Measurements from ENCODE around the gene ELL. TPM values are rescaled to one million over a fixed set of nuclear protein-coding genes. Genes with fewer than 3 reads are reported as not detected.
"Not testable (repeated sequence)": the region's sequence is repeated elsewhere in the genome, so short reads cannot be mapped to it uniquely, and the experiment has no call there.

The ELL gene
- total RNA-seq, 2 experiments from 2014 or later: 22.9 to 33.7 TPM

DNA sequence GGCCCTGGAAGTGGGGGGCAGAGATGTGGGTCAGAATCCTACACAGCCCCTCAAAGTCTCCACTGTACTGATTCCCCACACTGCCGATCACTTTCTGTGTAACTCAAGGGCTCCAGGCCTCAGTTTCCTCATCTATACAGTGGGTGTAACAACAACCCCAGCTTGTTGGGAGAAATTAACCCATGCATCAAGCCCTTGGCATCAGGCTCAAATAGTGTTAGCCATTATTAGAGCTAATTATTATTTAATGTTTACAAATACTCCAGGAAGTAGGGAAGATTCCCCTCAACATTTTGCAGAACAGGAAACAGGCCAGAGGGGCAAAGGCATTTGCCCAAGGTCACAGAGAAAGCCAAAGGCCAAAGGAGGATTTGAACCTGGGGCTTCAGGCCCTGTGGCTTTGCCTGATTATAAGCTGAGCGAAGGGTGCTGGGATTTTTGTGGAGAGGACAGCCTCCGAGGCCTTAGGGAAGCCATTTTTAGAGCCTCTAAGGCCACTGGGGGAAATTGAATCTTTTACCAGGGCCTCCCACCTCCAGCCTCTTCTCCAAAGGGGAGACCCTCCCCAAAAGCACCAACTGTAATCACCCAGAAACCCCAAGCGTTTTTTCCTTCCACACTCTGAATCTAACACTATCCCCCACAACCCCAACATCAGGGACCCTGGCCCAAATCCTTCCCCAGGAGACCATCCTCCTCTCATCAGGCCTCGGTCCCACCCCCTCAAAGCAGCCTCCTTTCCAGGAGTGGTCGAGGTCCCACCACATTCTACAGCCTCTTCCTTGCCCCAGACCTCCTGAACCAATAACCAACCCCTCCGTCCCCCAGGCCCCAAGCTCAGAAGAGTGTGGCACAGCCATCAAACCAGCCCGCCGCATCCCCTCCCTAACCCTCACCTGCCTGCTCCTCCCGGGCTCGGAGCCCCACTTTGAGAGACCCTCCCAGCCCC, 20.4 kb upstream of the ELL start:
- Mint-ChIP-seq H3K27me3 (no peaks in the 10 kb centered on the region), H3K27ac (peak overlapping the region; percentile 90), H3K4me1 (peaks cover 27% of the 10 kb centered on the region), H3K36me3 (peaks cover 12% of the 10 kb centered on the region), H3K9me3 (ENCODE audit: low read depth) (no peaks in the 10 kb centered on the region), H3K4me3 (peak overlapping the region; percentile 84)
- CTCF ChIA-PET: interaction anchor here (0.7 to 2.0 kb wide), 7 partner anchors 11 to 65 kb away, joined by 3 to 8 read pairs (median 4); partner anchors contain the start of gene ELL
- ATAC-seq (no peak), DNase-seq (peak; percentile 51)

DNA sequence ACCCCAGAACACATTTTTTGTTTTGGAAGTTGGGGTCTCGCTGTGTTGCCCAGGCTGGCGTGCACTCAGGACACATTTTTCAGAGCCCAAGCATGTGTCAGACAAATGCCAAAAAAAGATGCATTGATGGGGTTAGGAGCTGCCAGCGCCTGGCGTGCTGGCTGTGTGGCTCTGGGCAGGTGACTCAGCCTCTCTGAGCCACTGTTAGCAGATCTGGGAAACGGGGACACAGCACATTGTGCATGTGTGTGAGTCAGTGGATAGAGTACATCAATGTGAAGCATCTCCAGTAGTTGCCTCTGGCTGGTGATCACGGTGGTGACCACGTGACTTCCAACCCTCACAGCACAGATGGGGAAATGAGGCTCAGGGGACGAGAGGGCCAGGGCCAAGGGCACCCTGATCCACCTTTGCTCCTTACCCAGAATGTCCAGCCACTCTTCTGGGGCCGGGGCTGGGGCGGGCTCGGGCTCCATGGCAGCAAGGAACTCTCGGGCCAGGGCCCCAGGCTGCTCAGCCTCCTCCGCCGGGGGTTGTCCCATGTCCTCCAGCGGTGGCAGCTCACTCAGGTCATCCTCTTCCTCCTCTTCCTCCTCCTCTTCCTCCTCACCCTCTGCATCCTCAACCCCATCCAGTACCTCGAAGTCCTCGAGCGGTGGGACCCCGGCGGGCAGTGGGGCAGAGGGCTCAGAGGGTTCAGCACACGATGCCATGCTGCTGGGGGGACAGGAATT, 19.6 kb upstream of the ELL start:
- Mint-ChIP-seq H3K36me3 (peaks cover 15% of the 10 kb centered on the region), H3K27ac (peak overlapping the region; percentile 34), H3K9me3 (ENCODE audit: low read depth) (no peaks in the 10 kb centered on the region), H3K4me3 (peak overlapping the region; percentile 23), H3K27me3 (no peaks in the 10 kb centered on the region), H3K4me1 (peaks cover 27% of the 10 kb centered on the region)
- no peak for DNase-seq
- no peak for ATAC-seq
- CTCF ChIA-PET: interaction anchor here (1.0 to 2.0 kb wide), 4 partner anchors 21 to 64 kb away, joined by 3 to 8 read pairs (median 4); no protein-coding TSS in a partner anchor

DNA sequence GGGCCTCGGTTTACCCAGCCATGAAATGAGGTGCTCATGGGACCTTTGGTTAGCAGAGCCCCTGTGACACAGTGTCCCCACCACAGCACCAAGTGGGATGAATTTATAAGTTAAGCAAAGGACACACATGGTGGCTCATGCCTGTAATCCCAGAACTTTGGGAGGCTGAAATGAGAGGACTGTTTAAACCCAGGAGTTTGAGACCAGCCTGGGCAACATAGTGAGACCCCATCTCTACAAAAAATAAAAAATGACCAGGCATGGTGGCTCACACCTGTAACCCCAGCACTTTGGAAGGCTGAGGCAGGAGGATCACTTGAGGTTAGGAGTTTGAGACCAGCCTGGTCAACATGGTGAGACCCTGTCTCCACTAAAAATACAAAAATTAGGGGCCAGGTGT, 18.3 kb upstream of the ELL start:
- peaks cover 26% of the 10 kb centered on the region for H3K4me1 Mint-ChIP-seq
- not testable (repeated sequence) for ATAC-seq; H3K27me3 Mint-ChIP-seq; H3K27ac Mint-ChIP-seq; DNase-seq; H3K4me3 Mint-ChIP-seq; H3K9me3 Mint-ChIP-seq (ENCODE audit: low read depth)
- peaks cover 15% of the 10 kb centered on the region for H3K36me3 Mint-ChIP-seq
- CTCF ChIA-PET: interaction anchor here (1.0 kb wide), 1 partner anchor 18 kb away, joined by 3 read pairs; the partner anchor contains the start of gene ELL

DNA sequence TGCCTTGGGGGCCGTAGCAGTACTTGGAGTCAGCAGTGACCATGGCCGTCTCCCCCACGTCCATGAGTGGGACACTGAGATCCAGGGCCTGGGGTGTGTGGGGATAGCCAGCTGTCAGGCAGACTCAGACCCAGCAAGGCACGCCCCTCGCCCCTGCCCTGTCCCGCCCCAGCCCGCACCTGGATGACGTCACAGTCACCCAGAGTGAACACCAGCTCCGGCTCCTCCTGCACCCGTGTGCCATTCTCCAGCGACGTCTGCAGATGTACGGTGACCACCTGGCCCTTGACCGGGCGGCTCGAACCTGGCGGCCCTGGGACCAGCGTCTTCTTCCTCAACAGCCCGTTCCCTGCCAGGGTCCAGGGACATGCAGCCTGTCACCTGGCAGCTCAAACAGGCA, 17.5 kb upstream of the ELL start:
- Mint-ChIP-seq H3K27me3 (no peaks in the 10 kb centered on the region), H3K4me1 (peaks cover 21% of the 10 kb centered on the region), H3K4me3 (no peak overlapping the region), H3K9me3 (ENCODE audit: low read depth) (no peaks in the 10 kb centered on the region), H3K27ac (no peak overlapping the region), H3K36me3 (peaks cover 15% of the 10 kb centered on the region)
- DNase-seq (no peak), ATAC-seq (no peak)
- CTCF ChIA-PET: interaction anchor here (1.0 to 1.5 kb wide), 2 partner anchors 17 to 68 kb away, joined by 3 read pairs; partner anchors contain the start of gene ELL

DNA sequence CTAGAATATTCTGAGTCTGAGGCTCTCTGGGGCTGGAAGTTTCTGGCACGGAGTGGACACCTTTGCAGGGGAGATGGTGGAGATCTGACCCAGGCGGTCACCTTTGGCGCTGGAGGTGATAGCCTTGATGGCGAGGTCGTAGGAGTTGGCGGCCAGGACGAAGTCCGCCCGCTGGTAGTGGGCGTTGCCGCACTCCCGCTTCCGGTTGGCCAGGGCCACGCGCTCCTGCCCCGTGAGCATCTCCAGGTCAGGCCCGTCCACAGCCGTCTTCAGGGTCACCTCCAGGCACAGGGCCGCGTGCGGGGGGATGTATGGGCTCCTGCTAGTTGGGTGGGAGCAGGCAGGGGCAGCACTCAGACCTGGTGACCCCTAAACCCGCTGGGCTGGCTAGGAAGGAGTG, 16.2 kb upstream of the ELL start:
- no peaks in the 10 kb centered on the region for H3K27me3 Mint-ChIP-seq
- peaks cover 15% of the 10 kb centered on the region for H3K36me3 Mint-ChIP-seq
- H3K4me3 Mint-ChIP-seq: no peak overlapping the region
- ATAC-seq (no peak), DNase-seq (no peak)
- H3K27ac Mint-ChIP-seq: no peak overlapping the region
- peaks cover 14% of the 10 kb centered on the region for H3K4me1 Mint-ChIP-seq
- no peaks in the 10 kb centered on the region for H3K9me3 Mint-ChIP-seq (ENCODE audit: low read depth)
- CTCF ChIA-PET: interaction anchor here (0.6 kb wide), 1 partner anchor 24 kb away, joined by 3 read pairs; no protein-coding TSS in a partner anchor

DNA sequence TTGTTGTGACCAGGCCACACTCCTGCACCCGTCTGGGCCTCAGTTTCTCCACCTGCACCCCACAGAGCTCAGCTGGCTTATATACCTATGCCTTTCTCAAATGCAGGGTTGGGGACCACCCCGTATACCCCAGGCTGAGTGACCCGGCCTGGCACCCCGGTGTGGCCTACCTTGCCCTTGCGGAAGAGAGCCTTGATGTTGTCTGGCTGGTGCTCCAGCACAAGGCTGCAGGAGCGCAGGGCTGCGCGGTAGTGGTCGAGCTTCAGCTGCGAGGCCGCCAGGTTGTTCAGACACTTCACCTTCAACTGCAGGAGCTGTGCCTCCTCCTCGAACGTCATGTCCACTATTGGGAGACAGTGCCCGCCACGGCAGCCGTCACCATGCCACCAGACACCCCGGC, 15.6 kb upstream of the ELL start:
- Mint-ChIP-seq H3K27ac (no peak overlapping the region), H3K9me3 (ENCODE audit: low read depth) (no peaks in the 10 kb centered on the region), H3K27me3 (no peaks in the 10 kb centered on the region), H3K4me3 (no peak overlapping the region), H3K4me1 (peaks cover 12% of the 10 kb centered on the region), H3K36me3 (peaks cover 18% of the 10 kb centered on the region)
- CTCF ChIA-PET: no interaction called here
- DNase-seq (no peak), ATAC-seq (no peak)

DNA sequence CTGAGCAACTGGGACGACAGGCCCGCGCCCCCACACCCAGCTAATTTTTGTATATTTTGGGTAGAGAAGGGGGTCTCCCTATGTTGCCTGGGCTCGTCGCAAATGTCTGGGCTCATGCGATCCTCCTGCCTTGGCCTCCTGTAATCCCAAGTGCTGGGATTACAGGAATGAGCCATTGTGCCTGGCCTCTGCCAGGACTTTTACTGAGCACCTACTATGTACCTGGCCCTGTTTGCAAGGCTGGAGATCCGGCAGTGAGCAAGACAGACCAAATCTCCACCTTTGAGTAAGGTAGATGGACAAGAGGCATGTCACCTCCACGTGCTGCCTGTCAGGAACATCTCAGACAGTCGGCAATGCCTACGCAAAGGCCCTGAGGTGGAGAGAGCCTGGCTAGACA, 14.6 kb upstream of the ELL start:
- Mint-ChIP-seq H3K4me1 (peaks cover 6% of the 10 kb centered on the region), H3K36me3 (peaks cover 22% of the 10 kb centered on the region), H3K27me3 (no peaks in the 10 kb centered on the region), H3K27ac (no peak overlapping the region), H3K4me3 (no peak overlapping the region), H3K9me3 (ENCODE audit: low read depth) (no peaks in the 10 kb centered on the region)
- ATAC-seq (no peak), DNase-seq (no peak)
- CTCF ChIA-PET: interaction anchor here (0.6 to 1.4 kb wide), 2 partner anchors 54 to 1059 kb away, joined by 3 to 6 read pairs; no protein-coding TSS in a partner anchor

DNA sequence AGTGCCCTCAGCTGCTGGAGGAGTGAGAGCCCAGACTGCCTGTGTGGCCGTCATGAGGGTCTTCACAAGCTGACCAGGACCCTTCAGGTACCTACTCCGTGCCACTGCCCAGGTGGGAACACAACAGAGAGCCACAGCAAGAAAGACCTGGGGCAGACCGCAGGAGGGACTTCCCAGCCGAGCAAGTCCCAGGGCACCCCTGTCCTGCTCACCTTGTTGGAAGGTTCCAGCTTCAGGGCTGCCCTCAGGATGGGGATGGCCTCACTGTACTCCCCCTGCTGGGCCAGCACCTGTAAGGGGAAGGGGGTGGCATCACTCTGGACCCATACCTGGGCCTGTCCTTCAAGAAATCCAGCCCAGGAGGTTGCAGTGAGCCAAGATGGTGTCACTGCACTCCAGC, 11.2 kb upstream of the ELL start:
- no peak for DNase-seq
- peaks cover 14% of the 10 kb centered on the region for H3K36me3 Mint-ChIP-seq
- no peak overlapping the region for H3K27ac Mint-ChIP-seq
- H3K27me3 Mint-ChIP-seq: no peaks in the 10 kb centered on the region
- no peak for ATAC-seq
- CTCF ChIA-PET: no interaction called here
- no peak overlapping the region for H3K4me3 Mint-ChIP-seq
- no peaks in the 10 kb centered on the region for H3K4me1 Mint-ChIP-seq
- H3K9me3 Mint-ChIP-seq (ENCODE audit: low read depth): no peaks in the 10 kb centered on the region

DNA sequence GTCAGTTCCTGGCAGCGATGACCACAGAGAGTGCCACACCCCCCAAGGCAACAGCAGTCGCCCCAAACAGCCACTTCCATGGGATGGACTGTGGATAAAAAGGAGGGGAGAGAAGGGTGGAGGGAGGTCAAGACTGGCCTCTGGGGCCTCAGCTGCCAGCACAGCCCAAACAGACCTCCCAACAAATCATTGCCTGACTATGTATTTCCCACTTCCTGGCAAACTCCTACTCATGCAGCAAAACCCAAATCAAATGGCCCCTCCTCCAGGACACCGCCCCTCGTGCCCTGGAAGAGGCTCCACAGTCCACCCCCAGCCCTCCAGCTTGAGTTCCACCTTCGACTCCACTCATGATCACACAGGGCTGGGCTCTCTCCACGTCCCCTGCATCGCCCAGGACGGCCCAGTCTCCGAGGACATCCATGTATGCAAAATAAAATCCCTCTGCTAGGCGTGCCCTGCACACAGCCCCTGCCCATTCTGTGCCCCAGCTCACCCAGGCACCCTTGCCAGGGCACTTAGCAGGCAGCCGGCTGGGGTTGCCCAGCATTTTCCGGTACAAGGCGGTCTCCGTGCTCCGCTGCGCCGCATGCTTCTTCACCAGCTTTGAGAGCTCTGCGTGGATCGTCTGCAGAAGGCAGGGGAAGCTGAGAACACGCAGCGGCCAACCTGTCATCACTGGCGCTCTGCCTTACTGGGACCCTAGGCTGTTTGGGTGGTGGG, 10.5 kb upstream of the ELL start:
- H3K27me3 Mint-ChIP-seq: no peaks in the 10 kb centered on the region
- no peak overlapping the region for H3K27ac Mint-ChIP-seq
- H3K4me3 Mint-ChIP-seq: no peak overlapping the region
- no peaks in the 10 kb centered on the region for H3K4me1 Mint-ChIP-seq
- ATAC-seq: peak; percentile 16
- no peaks in the 10 kb centered on the region for H3K9me3 Mint-ChIP-seq (ENCODE audit: low read depth)
- DNase-seq: no peak
- H3K36me3 Mint-ChIP-seq: peaks cover 14% of the 10 kb centered on the region
- CTCF ChIA-PET: no interaction called here

DNA sequence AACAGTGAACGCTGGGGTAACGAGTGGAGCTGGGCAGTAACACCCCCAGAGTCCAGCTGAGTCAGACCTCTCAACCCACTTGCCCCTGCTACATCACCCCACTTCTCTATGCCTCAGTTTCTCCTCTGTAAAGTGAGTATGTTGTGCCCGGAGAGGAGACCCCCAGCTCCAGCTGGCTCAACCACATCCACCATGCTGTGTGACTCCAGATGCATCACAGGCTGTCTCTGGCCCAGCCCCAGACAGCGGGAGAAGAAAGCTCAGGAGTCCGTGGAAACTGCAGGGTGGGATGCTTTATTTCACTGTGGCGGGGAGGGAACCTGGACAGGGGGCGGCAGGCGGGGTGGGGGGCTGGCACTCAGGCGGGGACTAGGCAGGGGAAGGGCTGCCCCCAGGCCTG, 9.6 kb upstream of the ELL start:
- H3K4me1 Mint-ChIP-seq: no peaks in the 10 kb centered on the region
- H3K27me3 Mint-ChIP-seq: no peaks in the 10 kb centered on the region
- H3K4me3 Mint-ChIP-seq: no peak overlapping the region
- DNase-seq: no peak
- peaks cover 12% of the 10 kb centered on the region for H3K36me3 Mint-ChIP-seq
- CTCF ChIA-PET: interaction anchor here (1.2 to 1.4 kb wide), 2 partner anchors 11 kb away, joined by 4 read pairs; no protein-coding TSS in a partner anchor
- ATAC-seq: no peak
- H3K9me3 Mint-ChIP-seq (ENCODE audit: low read depth): no peaks in the 10 kb centered on the region
- H3K27ac Mint-ChIP-seq: no peak overlapping the region

DNA sequence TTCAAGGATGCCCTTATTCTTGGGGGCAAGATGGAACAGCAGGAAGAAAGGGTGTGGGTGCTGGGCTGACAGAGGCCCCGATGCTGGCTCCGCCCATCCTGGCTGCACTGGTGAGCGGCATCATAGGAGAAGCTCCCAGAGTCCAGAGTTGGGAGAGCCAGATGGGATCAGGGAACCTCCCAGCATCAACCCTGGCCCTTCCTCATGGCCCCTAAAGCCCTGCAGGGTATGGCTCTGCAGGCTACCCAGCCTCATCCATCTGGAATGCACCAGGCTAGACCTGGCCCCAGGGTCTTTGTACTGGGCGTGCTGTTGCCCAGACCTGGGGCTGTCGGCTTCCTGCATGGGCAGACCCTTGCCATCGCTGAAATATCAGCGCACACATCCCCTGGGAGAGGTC, 7.9 kb upstream of the ELL start:
- Mint-ChIP-seq H3K27ac (no peak overlapping the region), H3K27me3 (no peaks in the 10 kb centered on the region), H3K4me1 (no peaks in the 10 kb centered on the region), H3K4me3 (no peak overlapping the region), H3K9me3 (ENCODE audit: low read depth) (no peaks in the 10 kb centered on the region), H3K36me3 (peaks cover 11% of the 10 kb centered on the region)
- CTCF ChIA-PET: no interaction called here
- DNase-seq (no peak), ATAC-seq (no peak)

DNA sequence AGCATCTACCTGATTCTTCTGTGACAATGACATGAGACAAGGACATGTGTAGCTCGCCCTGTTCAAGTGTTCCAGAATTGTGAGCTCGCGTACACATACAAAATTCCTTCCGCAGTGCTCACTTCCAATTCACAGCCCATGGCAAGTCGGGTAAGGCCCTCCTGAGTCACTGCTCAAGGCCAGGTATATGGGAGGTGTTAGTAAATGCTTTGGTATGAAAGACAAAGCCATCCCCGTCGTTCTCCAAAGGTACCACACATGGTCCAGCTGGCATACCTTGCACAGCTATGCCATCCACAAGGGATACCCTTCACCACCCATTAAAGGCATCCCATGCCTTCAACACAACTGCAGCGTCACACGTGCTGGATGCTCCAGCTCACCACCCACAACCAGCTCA, 4.4 kb upstream of the ELL start:
- Mint-ChIP-seq H3K4me3 (no peak overlapping the region), H3K27me3 (no peaks in the 10 kb centered on the region), H3K9me3 (ENCODE audit: low read depth) (no peaks in the 10 kb centered on the region), H3K27ac (no peak overlapping the region), H3K36me3 (peaks cover 2% of the 10 kb centered on the region), H3K4me1 (peaks cover 6% of the 10 kb centered on the region)
- ATAC-seq: no peak
- no peak for DNase-seq
- CTCF ChIA-PET: interaction anchor here (1.1 to 1.3 kb wide), 3 partner anchors 19 to 62 kb away, joined by 3 to 6 read pairs (median 3); partner anchors contain the start of gene REX1BD

DNA sequence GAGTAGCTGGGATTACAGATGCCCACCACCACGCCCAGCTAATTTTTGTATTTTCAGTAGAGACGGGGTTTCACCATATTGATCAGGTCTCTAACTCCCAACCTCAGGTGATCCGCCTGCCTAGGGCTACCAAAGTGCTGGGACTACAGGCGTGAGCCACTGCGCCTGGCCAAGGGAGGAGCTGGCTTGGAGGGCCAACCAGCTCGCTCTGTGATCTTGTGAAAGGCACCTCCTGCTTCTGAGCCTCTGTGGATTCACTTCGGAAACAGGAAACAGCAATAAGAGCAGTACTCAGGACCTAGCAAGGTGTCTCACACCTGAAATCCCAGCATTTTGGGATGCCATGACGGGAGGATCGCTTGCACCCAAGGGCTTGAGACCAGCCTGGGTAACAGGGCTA, 2.0 kb upstream of the ELL start:
- no peaks in the 10 kb centered on the region for H3K36me3 Mint-ChIP-seq
- CTCF ChIA-PET: interaction anchor here (0.5 to 5.9 kb wide), 5 partner anchors 20 to 1244 kb away, joined by 3 to 67 read pairs (median 10); partner anchors contain the start of genes KXD1 and REX1BD
- DNase-seq: no peak
- ATAC-seq: no peak
- H3K27me3 Mint-ChIP-seq: no peaks in the 10 kb centered on the region
- no peak overlapping the region for H3K27ac Mint-ChIP-seq
- no peak overlapping the region for H3K4me3 Mint-ChIP-seq
- H3K4me1 Mint-ChIP-seq: peaks cover 15% of the 10 kb centered on the region
- no peaks in the 10 kb centered on the region for H3K9me3 Mint-ChIP-seq (ENCODE audit: low read depth)
